Measurements from ENCODE around the gene SLC4A5. TPM values are rescaled to one million over a fixed set of nuclear protein-coding genes. Genes with fewer than 3 reads are reported as not detected.

The SLC4A5 gene
- total RNA-seq, 1 donor from 2014 or later = 8.2 TPM

DNA sequence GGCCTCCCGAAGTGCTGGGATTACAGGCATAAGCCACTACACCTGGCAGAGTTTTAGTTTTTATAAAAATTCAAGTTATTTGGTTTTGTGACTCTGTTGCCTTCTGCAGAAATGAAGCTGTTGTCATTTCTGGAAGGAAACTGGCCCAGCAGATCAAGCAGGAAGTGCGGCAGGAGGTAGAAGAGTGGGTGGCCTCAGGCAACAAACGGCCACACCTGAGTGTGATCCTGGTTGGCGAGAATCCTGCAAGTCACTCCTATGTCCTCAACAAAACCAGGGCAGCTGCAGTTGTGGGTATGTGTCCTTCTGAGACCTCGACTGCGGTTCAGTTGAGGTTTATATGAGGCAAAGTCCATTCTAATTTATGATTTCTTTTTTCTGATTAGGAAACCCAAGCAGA lies 137.6 kb downstream of the SLC4A5 start:
- no peaks in the 10 kb centered on the region for H3K9me3 Mint-ChIP-seq (ENCODE audit: unreplicated experiment)
- no peaks in the 10 kb centered on the region for H3K36me3 Mint-ChIP-seq (ENCODE audit: unreplicated experiment)
- no peak overlapping the region for H3K27ac Mint-ChIP-seq (ENCODE audit: unreplicated experiment)
- peak overlapping the region; percentile 42 for H3K4me3 Mint-ChIP-seq (ENCODE audit: unreplicated experiment)
- H3K4me1 Mint-ChIP-seq (ENCODE audit: low read depth, unreplicated experiment) = peaks cover 16% of the 10 kb centered on the region
- DNase-seq = no peak
- peaks cover 7% of the 10 kb centered on the region for H3K27me3 Mint-ChIP-seq (ENCODE audit: unreplicated experiment)
- no peak for TF ChIP-seq CTCF (IDR thresholded peaks at IDR 0.05; ENCODE audit: partially characterized antibody, unreplicated experiment)

DNA sequence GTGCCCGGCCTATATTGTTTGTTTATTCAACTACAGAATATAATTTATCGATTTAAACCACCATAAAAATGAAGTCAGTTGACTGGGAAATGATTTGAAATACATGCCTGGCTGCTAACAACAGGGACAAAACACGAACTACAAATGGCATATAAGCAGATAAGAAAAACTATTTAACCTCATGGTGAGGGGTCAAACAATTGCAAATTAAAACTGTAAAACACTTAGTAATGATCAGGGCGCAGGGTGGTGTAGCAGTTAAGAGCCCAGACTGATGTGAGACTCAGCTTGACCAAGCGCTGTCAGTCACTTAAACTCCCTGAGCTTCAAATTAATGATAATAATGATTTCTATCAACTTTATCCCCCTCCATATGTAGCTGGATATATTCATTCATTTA lies 138.1 kb downstream of the SLC4A5 start:
- Mint-ChIP-seq H3K4me3 (ENCODE audit: unreplicated experiment) (no peak overlapping the region), H3K9me3 (ENCODE audit: unreplicated experiment) (peaks cover 1% of the 10 kb centered on the region), H3K4me1 (ENCODE audit: low read depth, unreplicated experiment) (peaks cover 16% of the 10 kb centered on the region)

DNA sequence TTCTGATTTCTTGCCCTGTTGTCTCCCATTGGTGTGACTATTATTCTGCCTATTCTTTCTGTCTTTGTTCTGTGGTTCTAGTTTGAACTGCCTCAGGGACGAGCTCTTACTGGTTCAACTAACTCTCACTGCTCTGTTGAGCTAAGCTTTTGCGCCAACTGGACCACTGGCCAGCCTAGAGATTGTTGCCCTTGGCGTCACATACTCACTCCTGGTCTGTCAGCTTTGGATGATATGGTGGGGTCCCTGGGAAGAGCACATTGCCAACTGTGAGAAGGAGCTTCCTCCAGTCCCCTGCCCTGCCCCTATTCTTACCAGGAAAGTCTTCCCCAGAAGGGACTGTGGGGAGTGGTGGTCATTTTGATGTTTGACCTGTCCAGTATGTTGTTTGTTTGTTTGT lies 138.8 kb downstream of the SLC4A5 start:
- no peak for DNase-seq
- Mint-ChIP-seq H3K36me3 (ENCODE audit: unreplicated experiment) (peaks cover under 1% of the 10 kb centered on the region), H3K4me1 (ENCODE audit: low read depth, unreplicated experiment) (peaks cover 16% of the 10 kb centered on the region), H3K27me3 (ENCODE audit: unreplicated experiment) (peaks cover 10% of the 10 kb centered on the region), H3K9me3 (ENCODE audit: unreplicated experiment) (peaks cover 5% of the 10 kb centered on the region), H3K27ac (ENCODE audit: unreplicated experiment) (no peak overlapping the region), H3K4me3 (ENCODE audit: unreplicated experiment) (no peak overlapping the region)
- TF ChIP-seq CTCF (IDR thresholded peaks at IDR 0.05; ENCODE audit: partially characterized antibody, unreplicated experiment) = no peak

More for the DNA sequence above, 138.1 kb downstream of the SLC4A5 start:
- Mint-ChIP-seq H3K27me3 (ENCODE audit: unreplicated experiment) (peaks cover 7% of the 10 kb centered on the region), H3K27ac (ENCODE audit: unreplicated experiment) (peak overlapping the region; percentile 44), H3K36me3 (ENCODE audit: unreplicated experiment) (no peaks in the 10 kb centered on the region)
- TF ChIP-seq CTCF (IDR thresholded peaks at IDR 0.05; ENCODE audit: partially characterized antibody, unreplicated experiment) = no peak
- DNase-seq = no peak

GRCh38 chr2:74201596-74201995 lies 141.6 kb downstream of the SLC4A5 start:
- Mint-ChIP-seq H3K27me3 (ENCODE audit: unreplicated experiment) (peaks cover 16% of the 10 kb centered on the region), H3K4me3 (ENCODE audit: unreplicated experiment) (peak overlapping the region; percentile 100), H3K9me3 (ENCODE audit: unreplicated experiment) (peaks cover 17% of the 10 kb centered on the region), H3K4me1 (ENCODE audit: low read depth, unreplicated experiment) (peaks cover 18% of the 10 kb centered on the region), H3K36me3 (ENCODE audit: unreplicated experiment) (peaks cover 4% of the 10 kb centered on the region), H3K27ac (ENCODE audit: unreplicated experiment) (no peak overlapping the region)
- no peak for TF ChIP-seq CTCF (IDR thresholded peaks at IDR 0.05; ENCODE audit: partially characterized antibody, unreplicated experiment)
- no peak for DNase-seq

DNA sequence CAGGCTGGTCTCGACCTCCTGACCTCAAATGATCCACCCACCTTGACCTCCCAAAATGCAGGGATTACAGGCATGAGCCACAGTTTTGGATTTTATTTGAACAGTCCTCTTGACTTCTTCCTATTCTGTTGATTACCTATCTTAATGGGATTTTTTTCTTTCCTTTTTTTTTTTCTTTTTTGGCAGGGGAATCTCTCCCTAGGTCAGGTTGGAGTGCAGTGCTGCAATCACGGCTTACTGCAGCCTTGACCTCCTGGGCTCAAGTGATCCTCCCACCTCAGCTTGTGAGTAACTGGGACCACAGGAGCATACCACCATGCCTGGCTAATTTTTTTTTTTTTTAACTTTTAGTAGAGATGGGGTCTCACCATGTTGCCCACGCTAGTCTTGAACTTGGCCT lies 142.0 kb downstream of the SLC4A5 start:
- peaks cover 4% of the 10 kb centered on the region for H3K36me3 Mint-ChIP-seq (ENCODE audit: unreplicated experiment)
- H3K27ac Mint-ChIP-seq (ENCODE audit: unreplicated experiment) = peak overlapping the region; percentile 57
- H3K27me3 Mint-ChIP-seq (ENCODE audit: unreplicated experiment) = peaks cover 16% of the 10 kb centered on the region
- no peak for DNase-seq
- no peak for TF ChIP-seq CTCF (IDR thresholded peaks at IDR 0.05; ENCODE audit: partially characterized antibody, unreplicated experiment)
- H3K4me3 Mint-ChIP-seq (ENCODE audit: unreplicated experiment) = peak overlapping the region; percentile 100
- H3K4me1 Mint-ChIP-seq (ENCODE audit: low read depth, unreplicated experiment) = peaks cover 16% of the 10 kb centered on the region
- H3K9me3 Mint-ChIP-seq (ENCODE audit: unreplicated experiment) = peaks cover 17% of the 10 kb centered on the region

Data from glutamatergic neuron (in vitro differentiated cells).